Measurements from ENCODE around the gene IQCK. TPM values are rescaled to one million over a fixed set of nuclear protein-coding genes. Genes with fewer than 3 reads are reported as not detected.

The IQCK gene
- total RNA-seq, 1 donor from 2014 or later = 7.6 TPM

DNA sequence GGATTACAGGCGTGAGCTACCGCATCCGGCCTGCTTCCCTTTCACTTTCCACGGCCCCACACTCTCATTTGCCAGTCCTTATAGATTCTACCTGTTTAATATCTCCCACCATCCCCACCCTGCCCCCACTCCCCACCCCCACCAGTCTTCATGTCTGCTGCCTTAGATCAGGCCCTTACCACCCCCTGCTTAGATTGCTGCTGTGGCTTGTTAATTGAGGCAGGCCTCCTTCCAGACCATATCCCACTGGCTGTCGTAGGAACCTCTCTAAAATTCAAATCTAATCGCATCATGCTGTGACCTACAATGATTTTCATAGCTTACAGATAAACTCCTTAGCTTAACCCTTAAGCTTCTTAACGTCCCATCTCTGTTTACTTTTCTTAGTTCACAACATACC, 4.9 kb downstream of the IQCK start:
- Histone ChIP-seq H3K9me3 (no peaks in the 10 kb centered on the region), H3K36me3 (no peaks in the 10 kb centered on the region), H3K4me1 (peaks cover 8% of the 10 kb centered on the region), H3K4me3 (no peak overlapping the region), H3K27me3 (no peaks in the 10 kb centered on the region), H3K27ac (no peak overlapping the region)
- DNase-seq (no peak), ATAC-seq (no peak)
- intact Hi-C loops (cut with DNase I) = loop anchor here (5.0 kb wide), 1 partner anchor 41 kb away; no protein-coding TSS in a partner anchor
- no peak for TF ChIP-seq CTCF (IDR thresholded peaks at IDR 0.05)

DNA sequence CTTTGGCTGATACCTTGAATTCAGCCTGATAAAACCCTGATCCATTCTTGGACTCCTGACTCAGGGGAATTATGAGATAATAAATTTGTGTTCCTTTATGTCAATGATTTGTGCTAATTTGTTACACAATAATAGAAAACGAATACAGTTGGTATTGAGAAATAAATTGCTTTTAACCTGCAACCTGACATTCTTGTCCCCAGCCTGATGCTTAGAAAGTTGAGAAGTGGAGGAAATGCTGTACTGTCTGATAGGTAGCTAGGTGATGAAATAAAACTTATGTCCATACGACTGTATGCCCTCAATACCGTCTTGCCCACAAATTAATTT, 10.5 kb downstream of the IQCK start:
- no peaks in the 10 kb centered on the region for H3K36me3 ChIP-seq
- H3K4me1 ChIP-seq = no peaks in the 10 kb centered on the region
- intact Hi-C loops (cut with DNase I) = no loop called here
- H3K27me3 ChIP-seq = no peaks in the 10 kb centered on the region
- no peak overlapping the region for H3K27ac ChIP-seq
- no peak for DNase-seq
- ATAC-seq = no peak
- H3K9me3 ChIP-seq = no peaks in the 10 kb centered on the region
- H3K4me3 ChIP-seq = no peak overlapping the region
- TF ChIP-seq CTCF (IDR thresholded peaks at IDR 0.05) = no peak

- Histone ChIP-seq H3K9me3 (no peaks in the 10 kb centered on the region), H3K36me3 (no peaks in the 10 kb centered on the region), H3K4me3 (no peak overlapping the region), H3K27me3 (no peaks in the 10 kb centered on the region), H3K4me1 (no peaks in the 10 kb centered on the region), H3K27ac (no peak overlapping the region)
- intact Hi-C loops (cut with DNase I) = no loop called here
- no peak for DNase-seq
- no peak for ATAC-seq
- TF ChIP-seq CTCF (IDR thresholded peaks at IDR 0.05) = no peak
Measured at GRCh38 chr16:19733551-19733950, 15.5 kb downstream of the IQCK start.

DNA sequence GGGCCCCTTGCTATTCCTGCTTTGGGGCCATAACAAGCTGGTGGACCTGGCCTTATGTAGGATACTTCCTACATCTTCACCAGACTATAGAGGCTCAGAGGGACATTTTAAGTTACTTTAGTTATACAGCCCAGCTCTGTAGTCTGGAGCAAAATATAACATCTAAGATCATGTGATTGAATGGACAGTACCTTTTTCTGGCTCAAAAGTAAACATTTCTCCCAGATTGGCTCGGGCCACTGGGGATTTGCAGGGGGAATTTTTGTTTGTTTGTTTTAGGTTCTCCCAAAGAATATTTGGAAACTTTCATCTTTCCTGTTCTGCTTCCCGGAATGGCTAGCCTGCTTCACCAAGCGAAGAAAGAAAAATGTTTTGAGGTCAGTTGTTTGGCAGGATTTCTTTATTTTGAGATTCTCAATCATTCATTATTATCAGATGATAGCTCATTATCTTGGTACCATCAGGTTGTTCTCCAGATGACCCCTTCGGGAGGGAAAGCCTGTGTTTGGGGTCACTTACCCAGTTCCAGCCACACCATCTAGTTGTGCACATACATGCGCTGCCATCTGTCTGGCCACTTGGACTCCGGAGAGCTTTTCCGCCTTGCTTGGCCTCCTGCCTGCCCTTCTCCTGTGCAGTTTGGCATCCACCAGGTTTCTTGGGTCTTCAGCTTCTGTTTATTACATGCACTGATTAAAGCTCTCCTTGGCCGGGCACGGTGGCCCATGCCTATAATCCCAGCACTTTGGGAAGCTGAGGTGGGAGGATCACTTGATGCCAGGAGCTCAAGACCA, 17.2 kb downstream of the IQCK start:
- no peak overlapping the region for H3K4me3 ChIP-seq
- intact Hi-C loops (cut with DNase I) = no loop called here
- ATAC-seq = no peak
- no peak for TF ChIP-seq CTCF (IDR thresholded peaks at IDR 0.05)
- no peak for DNase-seq
- H3K27me3 ChIP-seq = no peaks in the 10 kb centered on the region
- no peaks in the 10 kb centered on the region for H3K36me3 ChIP-seq
- no peak overlapping the region for H3K27ac ChIP-seq
- no peaks in the 10 kb centered on the region for H3K9me3 ChIP-seq
- no peaks in the 10 kb centered on the region for H3K4me1 ChIP-seq

GRCh38 chr16:19737306-19738038, 19.4 kb downstream of the IQCK start:
- Histone ChIP-seq H3K36me3 (no peaks in the 10 kb centered on the region), H3K4me1 (no peaks in the 10 kb centered on the region), H3K4me3 (no peak overlapping the region), H3K27me3 (no peaks in the 10 kb centered on the region), H3K27ac (no peak overlapping the region), H3K9me3 (no peaks in the 10 kb centered on the region)
- ATAC-seq = no peak
- DNase-seq = no peak
- intact Hi-C loops (cut with DNase I) = no loop called here
- TF ChIP-seq CTCF (IDR thresholded peaks at IDR 0.05) = no peak
